Epidermal melanocyte (primary cell): ENCODE measurements around the gene PRDX5.
A peak's percentile ranks its signal among the peaks of the same experiment; 100 is the strongest.

Experiments
- DNase-seq: peaks from one replicate; pipeline ENCODE4 v3.0.0; 2011; ENCODE audit warnings: low spot score; ENCODE audit not compliant: insufficient read length

The PRDX5 gene

DNA sequence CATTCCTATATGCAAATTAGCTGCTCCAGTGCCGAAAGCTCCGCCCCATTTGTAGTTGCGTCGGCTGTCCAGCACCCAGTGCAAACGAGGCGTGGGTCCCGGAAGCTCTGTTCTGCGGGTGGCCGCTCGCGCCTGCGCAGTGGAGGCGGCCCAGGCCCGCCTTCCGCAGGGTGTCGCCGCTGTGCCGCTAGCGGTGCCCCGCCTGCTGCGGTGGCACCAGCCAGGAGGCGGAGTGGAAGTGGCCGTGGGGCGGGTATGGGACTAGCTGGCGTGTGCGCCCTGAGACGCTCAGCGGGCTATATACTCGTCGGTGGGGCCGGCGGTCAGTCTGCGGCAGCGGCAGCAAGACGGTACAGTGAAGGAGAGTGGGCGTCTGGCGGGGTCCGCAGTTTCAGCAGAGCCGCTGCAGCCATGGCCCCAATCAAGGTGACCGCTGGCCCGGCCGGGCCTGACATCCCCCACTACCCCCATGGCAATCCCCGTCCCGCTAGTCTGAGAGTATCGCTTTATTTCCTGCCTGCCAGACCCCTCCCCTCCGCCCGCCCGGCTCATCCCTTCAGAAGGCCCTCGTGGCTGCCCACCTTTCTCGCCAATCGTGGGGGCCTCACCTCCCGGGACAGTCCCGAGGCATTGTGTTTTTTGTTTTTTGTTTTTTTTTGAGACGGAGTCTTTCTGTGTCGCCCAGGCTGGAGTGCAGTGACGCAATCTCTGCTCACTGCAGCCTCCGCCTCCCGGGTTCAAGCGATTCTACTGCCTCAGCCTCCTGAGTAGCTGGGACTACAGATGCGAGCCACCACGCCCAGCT is at the start of gene PRDX5:
PRDX5 (plus strand) TSS at position 161 of the 805 bp plus-strand sequence; CDS start at position 256, 95 bp downstream.
- DNase-seq, result peak; percentile 96

DNA sequence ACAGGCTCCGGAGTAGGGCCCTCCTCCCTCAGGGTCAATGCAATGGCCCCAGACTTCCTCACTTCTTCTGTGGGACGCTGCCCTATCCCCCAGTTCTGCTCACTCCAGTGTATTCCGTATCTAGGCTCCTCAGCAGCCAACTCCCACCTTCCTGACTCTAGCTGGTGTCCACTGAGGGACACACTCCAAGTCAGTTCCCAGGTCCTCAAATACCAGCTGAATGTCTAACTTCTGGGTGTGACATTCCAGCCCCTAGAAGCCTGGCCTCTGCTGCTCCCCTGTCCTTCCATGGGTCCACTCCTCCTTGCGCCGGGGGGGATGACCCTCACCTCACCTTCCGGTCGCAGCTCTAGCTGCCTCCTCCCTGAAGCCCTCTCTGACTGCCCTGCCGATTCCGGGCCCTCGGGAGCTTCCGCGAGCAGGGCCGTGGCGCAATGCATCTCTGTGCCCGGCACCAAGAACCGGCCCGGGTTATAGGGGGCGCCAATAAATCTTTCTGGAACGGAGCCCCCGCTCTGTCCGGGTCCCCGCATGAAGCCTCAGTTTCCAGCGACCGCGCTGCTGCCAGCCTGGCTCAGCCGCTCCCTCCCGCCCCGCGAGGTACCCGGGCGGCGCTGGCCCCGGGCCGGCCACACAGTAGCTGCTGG is 48.9 kb upstream of the PRDX5 start:
- no peak for DNase-seq

- DNase-seq, result peak; percentile 78
Observed at GRCh38 chr11:64269540-64270220, 48.2 kb upstream of the PRDX5 start.

DNA sequence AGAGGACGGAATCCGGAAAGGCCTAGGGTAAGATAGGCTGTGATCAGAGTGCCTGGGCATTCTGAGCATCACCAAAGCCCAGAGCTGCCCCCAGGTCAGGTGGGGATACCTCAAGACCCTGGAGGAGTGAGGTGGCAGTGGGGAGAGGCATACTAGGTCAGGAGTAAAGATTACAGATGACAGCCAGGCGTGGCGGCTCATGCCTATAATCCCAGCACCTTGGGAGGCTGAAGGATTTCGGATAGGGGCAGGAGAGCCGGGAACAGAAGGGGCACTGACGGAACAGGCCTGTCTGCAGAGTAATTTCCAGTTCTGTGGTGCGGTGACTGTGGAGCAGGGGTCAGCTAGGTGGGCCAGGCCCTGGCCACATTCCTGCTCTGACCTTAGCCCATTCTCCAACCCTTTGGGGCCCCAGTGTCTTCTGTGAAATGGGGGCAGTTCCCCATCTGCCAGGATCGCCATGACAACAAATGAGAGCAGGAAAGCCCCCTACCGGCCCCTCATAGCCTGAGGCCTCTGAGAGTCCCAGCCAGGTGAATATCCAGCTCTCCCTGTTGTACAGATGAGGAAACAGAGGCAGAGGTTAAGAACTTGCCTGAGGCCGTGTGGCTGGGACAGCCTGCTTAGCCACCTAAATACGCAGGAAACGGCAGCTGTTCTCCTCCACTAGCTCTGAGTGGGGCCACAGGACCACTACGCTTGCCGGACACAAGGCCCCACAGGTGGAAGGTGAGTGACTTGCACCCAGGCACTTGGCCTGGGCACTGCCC is 42.7 kb upstream of the PRDX5 start:
- DNase-seq, result no peak

DNA sequence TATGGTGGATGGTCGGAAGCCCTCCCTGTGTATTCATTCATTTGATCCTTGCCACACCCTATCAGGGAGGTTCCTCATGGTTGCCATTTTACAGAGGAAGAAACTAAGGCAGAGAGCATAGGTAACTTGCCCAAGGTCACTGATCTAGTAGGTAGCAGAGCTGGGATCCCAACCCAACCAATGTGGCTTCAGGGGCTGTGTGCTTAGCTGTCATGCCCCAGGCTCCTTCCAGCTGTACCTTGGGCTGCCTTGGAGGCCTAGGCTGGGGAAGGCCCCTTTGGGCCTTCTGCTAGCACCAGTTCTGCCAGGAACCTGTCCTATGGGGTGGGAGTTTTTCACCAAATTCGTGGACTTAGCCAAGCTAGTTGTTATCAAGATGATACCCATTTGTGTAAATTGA is 42.1 kb upstream of the PRDX5 start:
- no peak for DNase-seq

DNA sequence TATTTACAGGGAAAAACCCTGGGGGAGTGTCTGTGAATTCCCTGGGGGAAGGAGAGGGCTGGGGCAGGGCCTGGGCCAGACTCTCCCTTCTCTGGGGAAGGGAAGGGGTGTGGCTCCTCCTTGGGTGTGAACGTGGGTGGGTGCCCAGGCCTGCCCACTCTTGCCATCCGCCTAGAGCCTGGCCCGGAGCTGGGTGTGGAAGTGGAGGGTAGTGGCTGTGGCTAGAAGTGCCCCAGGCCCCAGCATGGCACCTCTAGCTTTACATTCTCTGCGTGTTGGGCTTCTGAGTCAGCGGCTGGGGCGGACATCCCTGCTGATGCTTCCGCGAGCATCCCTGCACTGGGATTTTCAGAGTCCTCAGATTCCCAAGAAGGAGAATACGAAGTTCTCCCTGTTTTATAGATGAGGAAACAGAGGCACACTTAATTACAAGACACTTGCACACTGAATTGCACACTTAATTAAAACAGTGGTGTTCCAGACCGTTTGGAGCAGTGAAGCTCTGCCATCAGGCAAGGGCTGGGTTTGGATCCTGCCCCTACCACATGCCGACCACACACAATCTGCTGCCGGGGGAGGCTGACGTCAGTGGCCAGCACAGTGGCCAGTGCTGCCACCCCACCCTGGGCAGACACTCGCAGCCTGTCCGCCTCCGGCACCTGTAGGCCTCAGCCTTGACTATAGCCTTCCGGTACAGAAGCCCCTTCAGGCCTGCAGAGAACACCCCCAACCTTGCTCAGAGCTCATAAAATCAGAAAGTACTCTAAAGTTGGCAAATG is 41.1 kb upstream of the PRDX5 start:
- DNase-seq, result no peak

GRCh38 chr11:64278576-64279190 is 39.2 kb upstream of the PRDX5 start:
- no peak for DNase-seq

- DNase-seq, result no peak
Observed at GRCh38 chr11:64281957-64282770, 35.8 kb upstream of the PRDX5 start.

- no peak for DNase-seq
Observed at GRCh38 chr11:64283092-64283491, 34.8 kb upstream of the PRDX5 start.

DNA sequence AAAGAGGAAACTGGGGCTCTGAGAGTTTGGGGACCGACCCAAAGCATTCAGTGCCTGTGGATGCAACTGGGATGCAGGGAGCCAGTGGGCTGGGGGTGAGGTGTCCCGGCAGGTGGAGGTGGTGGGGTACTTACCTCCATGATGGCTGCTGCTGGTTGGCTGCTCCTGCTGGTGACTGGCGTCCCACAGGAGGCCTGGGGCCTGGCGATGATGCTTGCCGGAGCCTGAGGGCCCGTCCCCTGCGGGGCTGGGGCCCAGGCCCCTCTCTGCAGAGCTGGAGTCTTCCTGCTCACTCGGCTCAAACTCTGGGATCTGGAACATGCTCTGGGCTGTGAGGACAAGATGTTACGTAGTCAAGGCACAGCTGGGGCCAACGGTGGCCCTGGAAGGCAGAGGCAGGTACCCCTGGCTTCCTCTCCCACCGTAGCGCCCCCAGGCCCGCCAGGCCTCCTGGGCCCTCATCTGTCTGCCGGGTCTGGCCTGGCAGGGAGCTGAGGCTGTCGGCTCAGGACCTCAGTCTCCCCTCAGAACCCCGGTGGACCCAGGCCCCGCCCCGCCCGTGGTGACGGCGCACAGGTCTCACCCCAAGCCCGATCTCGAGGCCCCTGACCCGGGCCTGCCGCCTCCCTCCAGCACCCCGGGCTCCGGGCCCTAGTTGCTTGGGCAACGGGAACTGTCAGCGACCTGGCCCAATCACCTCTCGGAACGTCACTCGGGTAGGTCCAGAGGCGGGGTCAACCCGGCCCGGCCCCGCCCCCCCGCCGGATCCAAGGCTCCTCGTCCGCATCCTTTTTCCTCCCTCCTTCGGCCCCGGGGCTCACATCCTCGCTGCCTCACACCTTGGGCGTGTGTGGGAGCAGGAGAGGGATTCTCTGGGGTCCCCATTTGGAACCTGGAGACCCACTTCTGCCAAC is 33.6 kb upstream of the PRDX5 start, which contains the start of gene BAD:
BAD (minus strand) TSS at position 618 of the 914 bp plus-strand sequence; CDS start at position 321, 297 bp downstream.
- peak; percentile 99 for DNase-seq

DNA sequence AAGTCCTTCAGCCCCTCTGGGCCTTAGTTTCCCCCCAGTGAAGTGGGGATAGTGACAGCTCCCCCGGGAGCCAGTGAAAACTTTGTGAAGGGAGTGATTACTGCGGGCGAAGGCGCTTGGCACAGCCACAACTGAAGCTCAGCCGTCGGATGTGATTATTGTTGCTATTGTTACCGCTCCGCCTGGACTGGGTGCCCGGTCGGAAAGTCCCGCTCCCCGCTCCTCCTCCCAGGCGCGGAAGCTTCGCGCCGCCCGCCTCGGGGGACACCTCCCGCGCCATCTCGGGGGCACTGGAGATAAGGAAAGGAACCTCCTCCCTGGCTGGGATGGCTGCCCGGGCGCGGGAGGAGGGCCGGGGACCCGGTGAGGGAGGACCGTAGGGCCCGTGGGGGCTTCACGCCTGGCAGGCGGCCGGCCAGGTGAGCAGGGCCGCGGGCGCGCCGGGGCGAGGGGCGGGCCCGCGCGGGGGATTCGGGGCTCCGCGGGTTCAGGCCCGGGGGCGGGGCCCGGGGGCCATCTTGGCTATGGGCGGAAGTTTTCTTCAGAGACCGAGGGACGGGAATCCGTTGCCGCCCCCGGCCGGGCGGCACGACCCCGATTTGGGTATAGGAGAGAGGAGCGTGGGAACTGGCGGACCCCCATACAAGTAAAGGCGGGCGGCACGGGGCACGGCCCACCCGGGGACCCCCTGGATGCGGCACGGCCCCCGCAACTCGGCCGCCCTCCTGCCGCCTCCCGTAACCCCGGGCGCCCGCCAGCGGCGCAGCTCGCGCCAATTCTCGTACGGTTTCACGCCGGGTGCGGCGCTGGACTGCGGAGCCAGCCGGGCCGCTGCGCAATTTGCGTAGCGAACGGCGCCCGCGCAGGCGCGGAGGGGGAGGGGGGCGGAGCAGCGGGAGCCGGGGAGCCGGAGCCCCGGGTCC is 32.7 kb upstream of the PRDX5 start, which contains the start of gene GPR137:
GPR137 (plus strand) TSS at position 887 of the 923 bp plus-strand sequence. CDS start 677 bp downstream, outside the sequence.
- DNase-seq, result peak; percentile 88

- DNase-seq, result no peak
Observed at GRCh38 chr11:64285885-64286800, 31.8 kb upstream of the PRDX5 start.

DNA sequence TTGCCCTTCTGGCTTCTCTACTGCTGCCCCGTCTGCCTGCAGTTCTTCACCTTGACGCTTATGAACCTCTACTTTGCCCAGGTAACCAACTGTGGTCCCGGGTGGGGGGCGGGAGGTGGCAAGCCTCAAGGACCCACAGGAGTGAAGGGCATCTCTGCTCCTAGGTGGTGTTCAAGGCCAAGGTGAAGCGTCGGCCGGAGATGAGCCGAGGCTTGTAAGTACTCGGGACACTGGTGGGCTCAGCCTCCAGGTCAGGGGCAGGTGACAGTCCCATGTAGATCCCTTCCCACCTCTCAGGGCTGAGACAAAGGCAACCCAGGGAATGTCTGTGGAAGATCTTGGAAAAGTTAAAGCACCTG is 31.1 kb upstream of the PRDX5 start:
- no peak for DNase-seq

GRCh38 chr11:64287676-64288352 is 30.1 kb upstream of the PRDX5 start:
- DNase-seq, result no peak

- DNase-seq, result no peak
Observed at GRCh38 chr11:64288353-64288750, 29.6 kb upstream of the PRDX5 start.
